ENCODE results near the gene GLRX5. TPM values are rescaled to one million over a fixed set of nuclear protein-coding genes. Genes with fewer than 3 reads are reported as not detected.

GLRX5 gene
- total and polyA plus RNA-seq, 2 experiments from 2014 or later: 50.0 to 105 TPM

DNA sequence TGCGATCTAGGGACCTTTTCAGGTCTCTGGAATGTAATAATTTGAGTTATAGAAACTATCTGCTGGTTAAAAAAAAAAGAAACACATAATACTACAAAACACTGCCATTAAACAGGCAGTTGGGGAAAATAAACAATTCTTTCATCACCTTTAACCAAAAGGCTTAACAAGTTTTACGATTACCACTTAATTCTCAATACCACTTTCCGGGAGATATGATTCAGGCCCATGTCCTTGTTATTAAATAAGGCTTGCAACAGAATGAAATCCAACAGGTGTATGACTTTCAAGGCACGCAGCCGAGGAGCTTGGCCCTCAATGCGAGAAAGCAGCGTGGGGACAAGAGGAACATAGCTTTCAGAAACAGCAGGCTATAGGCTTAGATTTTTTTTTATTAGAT lies 5.6 kb upstream of the GLRX5 start:
- Histone ChIP-seq H3K9me3 (ENCODE audit: low read depth) (no peaks in the 10 kb centered on the region), H3K4me1 (ENCODE audit: insufficient read depth) (peaks cover 36% of the 10 kb centered on the region), H3K9me2 (replicated peaks; ENCODE audit: insufficient read depth) (no peaks in the 10 kb centered on the region), H3K4me3 (no peak overlapping the region), H3K27me3 (no peaks in the 10 kb centered on the region), H3K27ac (no peak overlapping the region), H3K79me2 (peaks cover 66% of the 10 kb centered on the region), H2AFZ (no peak overlapping the region), H3K4me2 (no peak overlapping the region), H4K20me1 (ENCODE audit: insufficient read depth, poor library complexity, severe bottlenecking) (no peaks in the 10 kb centered on the region), H3K36me3 (replicated peaks; ENCODE audit: insufficient read depth, low read depth) (no peaks in the 10 kb centered on the region)
- 96% methylated on average over 7 of the region's 7 CpGs for WGBS (ENCODE audit: low lambda C conversion rate, missing lambda C conversion rate)
- TF ChIP-seq EZH2 (IDR thresholded peaks at IDR 0.05; ENCODE audit: borderline replicate concordance) (no peak), CTCF (IDR thresholded peaks at IDR 0.05; ENCODE audit: poor library complexity) (no peak), EZH2phosphoT487 (IDR thresholded peaks at IDR 0.05; ENCODE audit: low read depth, severe bottlenecking, unreplicated experiment) (no peak)
- DNase-seq (ENCODE audit: low spot score): no peak

GRCh38 chr14:95530473-95531276 lies 4.2 kb upstream of the GLRX5 start:
- Histone ChIP-seq H3K79me2 (peaks cover 71% of the 10 kb centered on the region), H3K4me2 (peak overlapping the region; percentile 96), H4K20me1 (ENCODE audit: insufficient read depth, poor library complexity, severe bottlenecking) (no peaks in the 10 kb centered on the region), H3K4me1 (ENCODE audit: insufficient read depth) (peaks cover 27% of the 10 kb centered on the region), H3K27me3 (no peaks in the 10 kb centered on the region), H3K27ac (peak overlapping the region; percentile 9), H3K36me3 (replicated peaks; ENCODE audit: insufficient read depth, low read depth) (no peaks in the 10 kb centered on the region), H3K9me3 (ENCODE audit: low read depth) (no peaks in the 10 kb centered on the region), H2AFZ (no peak overlapping the region), H3K9me2 (replicated peaks; ENCODE audit: insufficient read depth) (no peaks in the 10 kb centered on the region), H3K4me3 (no peak overlapping the region)
- WGBS (ENCODE audit: low lambda C conversion rate, missing lambda C conversion rate): 79% methylated on average over 13 of the region's 13 CpGs
- DNase-seq (ENCODE audit: low spot score): no peak
- TF ChIP-seq CTCF (IDR thresholded peaks at IDR 0.05; ENCODE audit: poor library complexity) (no peak), EZH2phosphoT487 (IDR thresholded peaks at IDR 0.05; ENCODE audit: low read depth, severe bottlenecking, unreplicated experiment) (no peak), EZH2 (IDR thresholded peaks at IDR 0.05; ENCODE audit: borderline replicate concordance) (no peak)

DNA sequence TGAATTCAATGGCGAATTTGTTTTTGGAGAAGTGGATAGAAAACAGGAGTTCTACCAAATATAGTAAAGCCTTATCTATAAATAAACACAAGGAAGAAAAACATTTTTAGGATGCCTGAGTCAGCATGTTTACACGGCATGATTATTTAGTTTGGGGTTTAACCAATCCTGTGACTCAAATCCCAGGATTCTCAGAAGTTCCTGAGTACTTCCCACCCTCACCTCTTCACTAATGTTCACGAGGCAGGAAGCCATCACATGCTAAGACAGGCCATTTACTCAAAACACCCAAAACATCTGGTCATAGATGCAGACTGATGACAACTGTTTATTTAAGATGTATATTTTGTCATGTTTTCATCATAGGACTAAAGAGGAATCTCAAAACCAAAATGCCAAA lies 3.4 kb upstream of the GLRX5 start:
- Histone ChIP-seq H3K27ac (peak overlapping the region; percentile 9), H3K79me2 (peaks cover 79% of the 10 kb centered on the region), H4K20me1 (ENCODE audit: insufficient read depth, poor library complexity, severe bottlenecking) (peaks cover 8% of the 10 kb centered on the region), H3K4me2 (peak overlapping the region; percentile 96), H3K4me3 (no peak overlapping the region), H3K4me1 (ENCODE audit: insufficient read depth) (peaks cover 32% of the 10 kb centered on the region), H2AFZ (no peak overlapping the region), H3K36me3 (replicated peaks; ENCODE audit: insufficient read depth, low read depth) (no peaks in the 10 kb centered on the region), H3K27me3 (no peaks in the 10 kb centered on the region), H3K9me2 (replicated peaks; ENCODE audit: insufficient read depth) (no peaks in the 10 kb centered on the region), H3K9me3 (ENCODE audit: low read depth) (no peaks in the 10 kb centered on the region)
- 42% methylated on average over 3 of the region's 3 CpGs for WGBS (ENCODE audit: low lambda C conversion rate, missing lambda C conversion rate)
- TF ChIP-seq EZH2phosphoT487 (IDR thresholded peaks at IDR 0.05; ENCODE audit: low read depth, severe bottlenecking, unreplicated experiment): no peak
- no peak for TF ChIP-seq EZH2 (IDR thresholded peaks at IDR 0.05; ENCODE audit: borderline replicate concordance)
- TF ChIP-seq CTCF (IDR thresholded peaks at IDR 0.05; ENCODE audit: poor library complexity): no peak
- DNase-seq (ENCODE audit: low spot score): no peak

Measured in hepatocyte (in vitro differentiated cells).